ENCODE results near the gene HIVEP3.

- TF ChIP-seq CTCF (IDR thresholded peaks at IDR 0.05) (no peak), POLR2A (IDR thresholded peaks at IDR 0.05) (no peak)
Observed at GRCh38 chr1:41645062-41645461, 273.7 kb downstream of the HIVEP3 start.

Data from esophagus squamous epithelium (tissue), 4 donors.